22Rv1 (cell line): ENCODE results near the gene MSRB1.

Experiments used
- CTCF ChIP-seq: fragments of 450-650 bp; IDR thresholded peaks from 2 replicates; pipeline ENCODE4 v1.5.1; 2017; ENCODE audit warnings: mild to moderate bottlenecking
- ZFX ChIP-seq: fragments of 450-650 bp; IDR thresholded peaks from 2 replicates; pipeline ENCODE4 v1.6.1; 2017; ENCODE audit warnings: antibody characterized with exemption, borderline replicate concordance

DNA sequence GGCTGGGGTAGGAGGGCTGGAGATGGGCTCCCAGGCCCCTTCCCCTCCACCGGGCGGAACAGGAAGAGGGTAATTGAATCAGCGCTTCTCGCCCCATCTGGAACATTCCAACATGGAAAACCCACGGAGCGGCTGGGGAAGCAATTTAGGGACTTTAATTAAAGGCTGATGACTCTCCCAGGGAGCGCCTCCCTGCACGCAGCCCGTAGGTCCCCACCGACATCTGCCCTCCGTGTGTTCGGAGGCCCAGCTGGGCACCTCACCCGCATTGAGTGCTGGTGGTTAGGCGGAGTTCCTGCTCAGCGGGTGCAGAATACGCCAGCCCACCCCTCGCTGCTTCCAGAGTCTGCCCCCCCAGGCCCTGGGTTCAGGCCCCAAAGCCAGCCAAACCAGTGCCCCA, 34.8 kb downstream of the MSRB1 start:
- no peak for TF ChIP-seq CTCF
- no peak for TF ChIP-seq ZFX
